Osteocyte (in vitro differentiated cells): ENCODE measurements around the gene CPLX1. TPM values are rescaled to one million over a fixed set of nuclear protein-coding genes. Genes with fewer than 3 reads are reported as not detected.
"Not testable (repeated sequence)": the region's sequence is repeated elsewhere in the genome, so short reads cannot be mapped to it uniquely, and the experiment has no call there.

ENCODE experiments used
- DNase-seq: peaks from one replicate; pipeline ENCODE4 v3.0.0; 2021; ENCODE audit warnings: mixed read lengths; ENCODE audit not compliant: unreplicated experiment; ENCODE audit errors: extremely low spot score
- H3K27ac Mint-ChIP-seq: one replicate; pipeline ENCODE4 v1.8.0; 2021; ENCODE audit warnings: mild to moderate bottlenecking, mixed read lengths; ENCODE audit not compliant: unreplicated experiment
- H3K27me3 Mint-ChIP-seq: one replicate; pipeline ENCODE4 v1.8.0; 2021; ENCODE audit warnings: mixed read lengths; ENCODE audit not compliant: unreplicated experiment
- H3K36me3 Mint-ChIP-seq: one replicate; pipeline ENCODE4 v1.8.0; 2021; ENCODE audit warnings: mixed read lengths; ENCODE audit not compliant: unreplicated experiment
- H3K4me1 Mint-ChIP-seq: one replicate; pipeline ENCODE4 v1.8.0; 2021; ENCODE audit warnings: mixed read lengths; ENCODE audit not compliant: unreplicated experiment
- H3K4me3 Mint-ChIP-seq: one replicate; pipeline ENCODE4 v1.8.0; 2021; ENCODE audit warnings: mild to moderate bottlenecking, moderate library complexity, mixed read lengths; ENCODE audit not compliant: unreplicated experiment
- H3K9me3 Mint-ChIP-seq: one replicate; pipeline ENCODE4 v1.8.0; 2021; ENCODE audit warnings: mixed read lengths; ENCODE audit not compliant: unreplicated experiment
- total RNA-seq: library from RNA; stranded (reverse); gene quantifications from 2 replicates; pipeline ENCODE4 v1.2.1, GENCODE V29; 2021
- TF ChIP-seq, protein P1 (sequence below): fragments of 200-600 bp; sonication (generic); IDR thresholded peaks from 2 replicates; pipeline ENCODE4 v1.5.0; 2021; ENCODE audit warnings: antibody characterized with exemption, mild to moderate bottlenecking, moderate library complexity

CPLX1 gene
- total RNA-seq, 1 donor from 2014 or later, result not detected

DNA sequence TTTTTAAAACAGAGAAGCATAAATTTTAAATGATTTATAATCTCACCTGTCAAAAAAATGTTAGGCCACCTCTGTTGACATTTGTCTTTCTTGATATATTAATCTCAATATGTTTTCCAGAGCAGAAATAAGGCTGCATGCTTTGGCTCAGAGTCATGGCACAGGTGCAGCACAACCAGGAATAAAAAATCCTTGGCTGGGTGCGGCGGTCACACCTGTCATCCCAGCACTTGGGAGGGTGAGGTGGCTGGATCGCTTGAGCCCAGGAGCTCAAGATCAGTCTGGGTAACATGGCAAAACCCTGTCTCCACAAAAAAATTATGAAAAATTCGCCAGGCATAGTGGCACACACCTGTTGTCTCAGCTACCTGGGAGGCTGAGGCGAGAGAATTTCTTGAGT lies 18.1 kb downstream of the CPLX1 start:
- no peak for DNase-seq
- Mint-ChIP-seq H3K4me1 (no peaks in the 10 kb centered on the region), H3K36me3 (no peaks in the 10 kb centered on the region), H3K4me3 (no peak overlapping the region), H3K9me3 (peaks cover 9% of the 10 kb centered on the region), H3K27ac (no peak overlapping the region), H3K27me3 (peaks cover 26% of the 10 kb centered on the region)
- TF ChIP-seq, protein P1, sequence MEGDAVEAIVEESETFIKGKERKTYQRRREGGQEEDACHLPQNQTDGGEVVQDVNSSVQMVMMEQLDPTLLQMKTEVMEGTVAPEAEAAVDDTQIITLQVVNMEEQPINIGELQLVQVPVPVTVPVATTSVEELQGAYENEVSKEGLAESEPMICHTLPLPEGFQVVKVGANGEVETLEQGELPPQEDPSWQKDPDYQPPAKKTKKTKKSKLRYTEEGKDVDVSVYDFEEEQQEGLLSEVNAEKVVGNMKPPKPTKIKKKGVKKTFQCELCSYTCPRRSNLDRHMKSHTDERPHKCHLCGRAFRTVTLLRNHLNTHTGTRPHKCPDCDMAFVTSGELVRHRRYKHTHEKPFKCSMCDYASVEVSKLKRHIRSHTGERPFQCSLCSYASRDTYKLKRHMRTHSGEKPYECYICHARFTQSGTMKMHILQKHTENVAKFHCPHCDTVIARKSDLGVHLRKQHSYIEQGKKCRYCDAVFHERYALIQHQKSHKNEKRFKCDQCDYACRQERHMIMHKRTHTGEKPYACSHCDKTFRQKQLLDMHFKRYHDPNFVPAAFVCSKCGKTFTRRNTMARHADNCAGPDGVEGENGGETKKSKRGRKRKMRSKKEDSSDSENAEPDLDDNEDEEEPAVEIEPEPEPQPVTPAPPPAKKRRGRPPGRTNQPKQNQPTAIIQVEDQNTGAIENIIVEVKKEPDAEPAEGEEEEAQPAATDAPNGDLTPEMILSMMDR, result no peak

GRCh38 chr4:806979-807378 lies 18.9 kb downstream of the CPLX1 start:
- H3K4me3 Mint-ChIP-seq, H3K9me3 Mint-ChIP-seq, H3K4me1 Mint-ChIP-seq, H3K27ac Mint-ChIP-seq, H3K36me3 Mint-ChIP-seq, DNase-seq: not testable (repeated sequence)
- H3K27me3 Mint-ChIP-seq, result peaks cover 21% of the 10 kb centered on the region

DNA sequence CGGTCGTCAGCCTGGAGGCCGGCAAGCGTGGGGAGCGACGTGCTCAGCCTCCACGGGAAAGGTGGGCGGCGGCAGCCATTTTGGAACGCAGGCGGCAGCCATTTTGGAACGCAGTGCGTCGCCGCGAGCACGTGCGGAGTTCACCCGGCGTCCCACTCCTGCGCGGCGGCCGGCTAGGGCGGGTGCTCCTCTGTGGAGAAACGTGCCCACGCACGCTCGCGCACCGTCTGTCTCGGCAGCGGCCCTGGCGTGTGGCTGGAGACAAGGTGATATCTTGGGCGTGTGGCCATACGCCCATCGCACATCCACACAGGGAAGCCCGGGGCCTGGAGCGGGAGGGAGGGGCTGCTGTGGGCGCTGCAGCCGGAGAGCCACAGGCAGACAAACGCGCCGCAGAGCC lies 21.1 kb downstream of the CPLX1 start:
- H3K4me3 Mint-ChIP-seq, result no peak overlapping the region
- no peaks in the 10 kb centered on the region for H3K4me1 Mint-ChIP-seq
- TF ChIP-seq, protein P1, result no peak
- H3K27ac Mint-ChIP-seq, result no peak overlapping the region
- no peaks in the 10 kb centered on the region for H3K36me3 Mint-ChIP-seq
- H3K27me3 Mint-ChIP-seq, result peaks cover 17% of the 10 kb centered on the region
- no peak for DNase-seq
- H3K9me3 Mint-ChIP-seq, result peaks cover 6% of the 10 kb centered on the region

GRCh38 chr4:803884-804283 lies 22.0 kb downstream of the CPLX1 start:
- Mint-ChIP-seq H3K36me3 (no peaks in the 10 kb centered on the region), H3K4me1 (no peaks in the 10 kb centered on the region), H3K4me3 (no peak overlapping the region), H3K27me3 (peaks cover 17% of the 10 kb centered on the region), H3K27ac (no peak overlapping the region), H3K9me3 (peaks cover 6% of the 10 kb centered on the region)
- no peak for DNase-seq
- TF ChIP-seq, protein P1, result no peak

GRCh38 chr4:801436-802124 lies 24.3 kb downstream of the CPLX1 start:
- no peak overlapping the region for H3K27ac Mint-ChIP-seq
- peaks cover 17% of the 10 kb centered on the region for H3K27me3 Mint-ChIP-seq
- TF ChIP-seq, protein P1, result no peak
- DNase-seq, result no peak
- no peaks in the 10 kb centered on the region for H3K4me1 Mint-ChIP-seq
- H3K9me3 Mint-ChIP-seq, result peaks cover 6% of the 10 kb centered on the region
- no peak overlapping the region for H3K4me3 Mint-ChIP-seq
- no peaks in the 10 kb centered on the region for H3K36me3 Mint-ChIP-seq

DNA sequence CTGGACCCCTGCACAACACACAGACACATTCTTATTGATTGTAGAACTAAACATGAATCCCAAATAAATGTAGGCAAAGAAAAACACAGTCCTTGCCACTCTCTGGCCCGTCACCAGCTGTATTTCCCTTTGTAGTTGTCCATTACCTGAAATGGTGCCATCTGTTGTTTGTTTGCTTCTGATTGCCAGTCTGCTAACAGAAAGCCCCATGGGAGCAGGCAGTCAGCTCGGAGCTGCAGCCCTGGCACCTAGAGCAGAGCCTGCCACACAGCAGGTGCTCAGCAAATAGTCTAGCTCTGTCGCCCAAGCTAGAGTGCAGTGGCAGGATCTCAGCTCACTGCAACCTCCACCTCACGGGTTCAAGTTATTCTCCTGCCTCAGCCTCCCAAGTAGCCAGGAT lies 28.9 kb downstream of the CPLX1 start:
- no peak overlapping the region for H3K27ac Mint-ChIP-seq
- no peaks in the 10 kb centered on the region for H3K9me3 Mint-ChIP-seq
- DNase-seq, result no peak
- H3K36me3 Mint-ChIP-seq, result no peaks in the 10 kb centered on the region
- no peaks in the 10 kb centered on the region for H3K4me1 Mint-ChIP-seq
- TF ChIP-seq, protein P1, result no peak
- H3K27me3 Mint-ChIP-seq, result peaks cover 3% of the 10 kb centered on the region
- no peak overlapping the region for H3K4me3 Mint-ChIP-seq
